Astrocyte (in vitro differentiated cells and primary cell): Measurements from ENCODE around the gene QRFP. TPM values are rescaled to one million over a fixed set of nuclear protein-coding genes. Genes with fewer than 3 reads are reported as not detected.

Experiments
- DNase-seq: peaks from one replicate; pipeline ENCODE4 v3.0.0-alpha.2; 2010; ENCODE audit warnings: low read depth
- FAIRE-seq: peaks from 2 replicates; lab custom pipeline; 2011; peaks lifted over from hg19 to GRCh38; lab: Jason Lieb, UNC
- H2AFZ ChIP-seq: 2 replicates; pipeline ENCODE4 v1.6.0; 2012; ENCODE audit warnings: low read depth, low read length, inconsistent platforms
- H3K27ac ChIP-seq: 2 replicates; pipeline ENCODE4 v1.5.1; 2011; ENCODE audit warnings: low read depth, low read length, inconsistent platforms
- H3K27me3 ChIP-seq: 2 replicates; pipeline ENCODE4 v1.6.0; 2011; ENCODE audit warnings: low read length, inconsistent platforms; ENCODE audit not compliant: insufficient read depth
- H3K36me3 ChIP-seq: 2 replicates; pipeline ENCODE4 v1.5.1; 2011; ENCODE audit warnings: low read length, inconsistent platforms; ENCODE audit not compliant: insufficient read depth
- H3K4me1 ChIP-seq: 2 replicates; pipeline ENCODE4 v1.5.1; 2011; ENCODE audit warnings: low read length, inconsistent platforms; ENCODE audit not compliant: insufficient read depth
- H3K4me2 ChIP-seq: 2 replicates; pipeline ENCODE4 v1.6.0; 2012; ENCODE audit warnings: low read length, inconsistent platforms
- H3K4me3 ChIP-seq: 2 replicates; pipeline ENCODE4 v1.5.1; 2011; ENCODE audit warnings: low read depth, mild to moderate bottlenecking, low read length, inconsistent platforms; ENCODE audit not compliant: insufficient read depth
- H3K79me2 ChIP-seq: 2 replicates; pipeline ENCODE4 v1.6.0; 2012; ENCODE audit warnings: mild to moderate bottlenecking, low read length, inconsistent platforms; ENCODE audit not compliant: insufficient read depth
- H3K9ac ChIP-seq: 2 replicates; pipeline ENCODE4 v1.6.0; 2012; ENCODE audit warnings: mild to moderate bottlenecking, low read length, inconsistent platforms
- H3K9me3 ChIP-seq: 2 replicates; pipeline ENCODE4 v1.5.1; 2012; ENCODE audit warnings: low read depth, mild to moderate bottlenecking, low read length, inconsistent platforms; ENCODE audit not compliant: insufficient read depth
- H4K20me1 ChIP-seq: 2 replicates; pipeline ENCODE4 v1.6.0; 2012; ENCODE audit warnings: low read length, inconsistent platforms; ENCODE audit not compliant: insufficient read depth
- H3K27ac Mint-ChIP-seq: one replicate; pipeline ENCODE4 v1.8.0; 2021; ENCODE audit warnings: mild to moderate bottlenecking, mixed read lengths; ENCODE audit not compliant: unreplicated experiment
- H3K27me3 Mint-ChIP-seq: one replicate; pipeline ENCODE4 v1.8.0; 2021; ENCODE audit warnings: low read depth, mixed read lengths; ENCODE audit not compliant: unreplicated experiment
- H3K36me3 Mint-ChIP-seq: one replicate; pipeline ENCODE4 v1.8.0; 2021; ENCODE audit warnings: low read depth, mixed read lengths; ENCODE audit not compliant: unreplicated experiment
- H3K4me1 Mint-ChIP-seq: one replicate; pipeline ENCODE4 v1.8.0; 2021; ENCODE audit warnings: low read depth, mixed read lengths; ENCODE audit not compliant: unreplicated experiment
- H3K4me3 Mint-ChIP-seq: one replicate; pipeline ENCODE4 v1.8.0; 2021; ENCODE audit warnings: mild to moderate bottlenecking, moderate library complexity, mixed read lengths; ENCODE audit not compliant: unreplicated experiment
- H3K9me3 Mint-ChIP-seq: one replicate; pipeline ENCODE4 v1.8.0; 2021; ENCODE audit warnings: mild to moderate bottlenecking, mixed read lengths; ENCODE audit not compliant: unreplicated experiment
- CTCF ChIP-seq: IDR thresholded peaks from 2 replicates; pipeline ENCODE4 v1.5.1; 2011; ENCODE audit warnings: low read depth, mild to moderate bottlenecking, inconsistent platforms, low read length, moderate library complexity; ENCODE audit not compliant: insufficient read depth
- EZH2 ChIP-seq: IDR thresholded peaks from 2 replicates; pipeline ENCODE4 v1.6.1; 2012; ENCODE audit warnings: mild to moderate bottlenecking, low read length, inconsistent platforms; ENCODE audit not compliant: insufficient read depth
- total RNA-seq: library from RNA; stranded (reverse); gene quantifications from 2 replicates; pipeline ENCODE4 v1.2.1, GENCODE V29; 2021

QRFP gene
- total RNA-seq, 1 donor from 2014 or later: not detected

DNA sequence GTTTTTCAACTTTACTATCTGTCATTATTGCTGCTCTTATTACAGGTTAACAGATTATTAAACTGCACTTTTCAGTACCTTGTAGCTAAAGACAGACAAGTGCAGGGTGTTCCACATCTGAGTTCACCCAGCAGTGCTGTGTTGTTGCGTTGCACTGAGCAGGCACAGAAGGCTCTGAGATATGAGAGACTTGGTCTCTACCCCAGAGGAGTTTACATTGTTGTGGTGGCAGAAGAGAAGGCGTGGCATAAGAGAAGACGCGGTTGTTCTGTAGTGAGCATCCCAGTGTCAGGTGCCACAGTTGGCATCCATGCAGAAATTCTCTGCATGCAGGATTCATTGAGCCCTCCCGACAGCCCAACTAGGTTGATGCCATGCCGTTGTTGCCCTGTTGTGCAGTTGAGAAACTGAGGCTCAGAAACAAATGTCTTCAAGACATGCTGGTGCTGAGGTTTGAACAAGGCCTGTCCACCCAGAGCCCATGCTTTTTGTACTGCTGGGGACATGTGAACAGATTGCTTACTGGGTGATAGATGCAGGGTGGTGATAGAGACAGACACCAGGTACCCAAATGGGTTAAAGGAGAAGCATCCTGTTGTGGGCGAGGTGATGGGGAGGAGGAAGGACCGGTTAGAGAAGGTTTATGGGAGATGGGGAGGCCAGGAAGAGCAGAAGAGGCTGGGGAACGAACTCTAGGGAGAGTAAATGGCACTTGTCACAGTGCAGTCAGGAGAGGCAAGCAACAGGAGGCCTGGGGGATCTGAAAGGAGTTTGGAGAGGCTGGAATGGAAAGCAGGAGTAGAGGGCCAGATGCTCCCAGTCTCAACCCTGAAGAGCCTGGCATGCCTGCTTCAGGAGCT lies 53.3 kb downstream of the QRFP start:
- Mint-ChIP-seq H3K36me3 (peaks cover 3% of the 10 kb centered on the region), H3K27me3 (no peaks in the 10 kb centered on the region), H3K27ac (peak overlapping the region; percentile 9), H3K4me1 (peaks cover 78% of the 10 kb centered on the region), H3K4me3 (no peak overlapping the region), H3K9me3 (no peaks in the 10 kb centered on the region)
- peaks cover 57% of the 10 kb centered on the region for H3K4me1 ChIP-seq
- no peak overlapping the region for H3K9ac ChIP-seq
- H4K20me1 ChIP-seq: peaks cover 56% of the 10 kb centered on the region
- DNase-seq (no peak), FAIRE-seq (no peak)
- no peak overlapping the region for H3K4me3 ChIP-seq
- H3K27me3 ChIP-seq: no peaks in the 10 kb centered on the region
- H2AFZ ChIP-seq: no peak overlapping the region
- no peak overlapping the region for H3K4me2 ChIP-seq
- peak overlapping the region; percentile 99 for H3K27ac ChIP-seq
- no peak for TF ChIP-seq EZH2
- TF ChIP-seq CTCF: no peak
- peaks cover 77% of the 10 kb centered on the region for H3K79me2 ChIP-seq
- H3K36me3 ChIP-seq: no peaks in the 10 kb centered on the region
- H3K9me3 ChIP-seq: no peaks in the 10 kb centered on the region

Other genes with a start within 250 kb of the QRFP start
- 0.23 and 0.38 TPM in 2 replicates for gene PRDM12, start 232.2 kb downstream of the QRFP start, total RNA-seq
- 21.0 and 28.1 TPM in 2 replicates for gene EXOSC2, start 203.0 kb downstream of the QRFP start, total RNA-seq
- gene ABL1, start 61.6 kb downstream of the QRFP start, total RNA-seq: 113 and 117 TPM in 2 replicates
- 0.66 and 1.6 TPM in 2 replicates for gene FIBCD1, start 42.4 kb upstream of the QRFP start, total RNA-seq
- gene LAMC3, start 112.4 kb upstream of the QRFP start, total RNA-seq: 0.20 and 0.55 TPM in 2 replicates
- 20.2 and 23.7 TPM in 2 replicates for gene AIF1L, start 199.7 kb upstream of the QRFP start, total RNA-seq
- 30.5 and 33.4 TPM in 2 replicates for gene NUP214, start 228.8 kb upstream of the QRFP start, total RNA-seq